ENCODE results near the gene GRK2. TPM values are rescaled to one million over a fixed set of nuclear protein-coding genes. Genes with fewer than 3 reads are reported as not detected.

The GRK2 gene
- total and polyA plus RNA-seq, 2 of the 8 experiments (the other 6 are each of a cell fraction or from before 2014, with no cell fraction given) = 47.3 to 49.7 TPM

GRCh38 chr11:67285541-67286498, 19.5 kb downstream of the GRK2 start:
- Histone ChIP-seq H3K23me2 (ENCODE audit: low read depth, low read length) (peaks cover 7% of the 10 kb centered on the region; the same call in 1 of the 2 replicates), H3K9me3 (ENCODE audit: insufficient read depth in 2 of 2, low read depth in 1 of 2, low read length in 1 of 2) (no peaks in the 10 kb centered on the region), H3K9ac (replicated peaks in 1 of 4; ENCODE audit: extremely low read depth in 1 of 4, low read depth in 3 of 4, low read length in 3 of 4) (no peak overlapping the region), H4K20me1 (replicated peaks in 1 of 2; ENCODE audit: control insufficient read depth in 1 of 2, insufficient read depth in 2 of 2, low read length in 2 of 2) (peaks cover 0 to 4% of the 10 kb centered on the region in 2 experiments), H4K91ac (replicated peaks; ENCODE audit: insufficient read length, low read length) (no peak overlapping the region), H3K23ac (ENCODE audit: insufficient read length) (no peak overlapping the region), H2BK15ac (ENCODE audit: low read length) (no peak overlapping the region), H2BK12ac (ENCODE audit: low read depth, low read length) (no peak overlapping the region), H2BK20ac (ENCODE audit: low read length) (no peak overlapping the region), H3K36me3 (ENCODE audit: control insufficient read depth in 2 of 4, insufficient read depth in 4 of 4, low read length in 3 of 4) (peaks cover 8 to 42% (median 22%) of the 10 kb centered on the region in 4 experiments), H3K14ac (ENCODE audit: insufficient read length) (no peak overlapping the region), H3K18ac (ENCODE audit: extremely low read depth, low read length) (no peak overlapping the region), H2BK5ac (ENCODE audit: low read depth, low read length) (no peak overlapping the region), H3K56ac (replicated peaks; ENCODE audit: insufficient read length, low read depth, low read length) (no peak overlapping the region), H2AK5ac (ENCODE audit: low read depth, low read length) (no peak overlapping the region), H3K4ac (replicated peaks; ENCODE audit: insufficient read length, low read depth, low read length) (no peak overlapping the region), H2BK120ac (replicated peaks; ENCODE audit: low read depth, low read length) (no peak overlapping the region), H3K27me3 (replicated peaks in 1 of 4; ENCODE audit: control insufficient read depth in 3 of 4, extremely low read depth in 1 of 4, insufficient read depth in 3 of 4, low read length in 3 of 4) (no peaks in the 10 kb centered on the region), H2AFZ (ENCODE audit: low read length) (no peak overlapping the region), H3K4me2 (ENCODE audit: insufficient read depth in 1 of 2, low read depth in 2 of 2, low read length in 2 of 2) (no peak overlapping the region), H3K79me2 (ENCODE audit: control insufficient read depth in 1 of 2, insufficient read depth in 2 of 2, low read length in 2 of 2) (no peaks in the 10 kb centered on the region; a peak in 1 of 4 replicates), H3K79me1 (ENCODE audit: low read depth, low read length) (no peaks in the 10 kb centered on the region; the same call in 1 of the 2 replicates), H4K8ac (ENCODE audit: extremely low read depth, insufficient read depth, low read length) (no peak overlapping the region; the same call in 1 of the 2 replicates), H3K27ac (ENCODE audit: low read depth, low read length) (no peak overlapping the region), H4K5ac (ENCODE audit: insufficient read length, low read depth, low read length) (no peak overlapping the region), H3K4me3 (ENCODE audit: extremely low read depth in 1 of 4, insufficient read depth in 2 of 4, low read depth in 3 of 4, low read length in 4 of 4) (no peak overlapping the region), H3K4me1 (replicated peaks in 1 of 4; ENCODE audit: control insufficient read depth in 3 of 4, insufficient read depth in 4 of 4, low read length in 3 of 4) (peaks cover 0 to 18% (median 11%) of the 10 kb centered on the region in 4 experiments; a peak in 6 of 7 replicates)
- CTCF ChIA-PET (ENCODE audit: partially characterized antibody) = interaction anchor here (0.6 to 5.9 kb wide), 7 partner anchors 7 to 430 kb away, joined by 3 to 47 read pairs (median 4); partner anchors contain the start of gene SSH3
- no peak for DNase-seq (ENCODE audit: low read depth in 1 of 2, low spot score in 2 of 2)
- no peak for FAIRE-seq
- 96% methylated on average over 22 of the region's 39 CpGs; no CpG with 5 or more reads in 1 of the 2 experiments for WGBS, 2 experiments (ENCODE audit: extremely low coverage in 1 of 2, insufficient coverage in 1 of 2, insufficient read length in 1 of 2, insufficient replicate concordance in 2 of 2, low coverage in 1 of 2, low lambda C conversion rate in 2 of 2, missing lambda C conversion rate in 1 of 2)
- POLR2A ChIA-PET (ENCODE audit: partially characterized antibody) = interaction anchor here (0.7 to 7.9 kb wide), 5 partner anchors 8 to 245 kb away, joined by 3 to 106 read pairs (median 4); partner anchors contain the start of genes GRK2 and SSH3
- TF ChIP-seq KDM4A (IDR thresholded peaks at IDR 0.05; ENCODE audit: low read depth, low read length, severe bottlenecking) = no peak
- no peak for TF ChIP-seq POLR2AphosphoS5 (IDR thresholded peaks at IDR 0.05; ENCODE audit: low read depth, low read length)
- TF ChIP-seq ZNF274 (IDR thresholded peaks at IDR 0.05; ENCODE audit: borderline replicate concordance, extremely low read depth, low read length) = no peak
- no peak for TF ChIP-seq YY1 (IDR thresholded peaks at IDR 0.05; ENCODE audit: low read depth, low read length)
- TF ChIP-seq ATF2 (IDR thresholded peaks at IDR 0.05; ENCODE audit: low read length) = no peak
- no peak for TF ChIP-seq EP300 (IDR thresholded peaks at IDR 0.05; ENCODE audit: borderline replicate concordance in 1 of 2, low read depth in 2 of 2, low read length in 2 of 2)
- no peak for TF ChIP-seq SAP30 (IDR thresholded peaks at IDR 0.05; ENCODE audit: insufficient read depth, insufficient replicate concordance, low read length)
- TF ChIP-seq MAX (IDR thresholded peaks at IDR 0.05) = no peak
- TF ChIP-seq SP4 (IDR thresholded peaks at IDR 0.05; ENCODE audit: low read length) = no peak

Measured in H1 (cell line).